GM18498 (cell line): Measurements from ENCODE around the gene SDK1.

Experiments used
- ATAC-seq: cut with Tn5 transposase; IDR thresholded peaks from one replicate; pipeline ENCODE4 v1.9.1; 2021; ENCODE audit warnings: mild to moderate bottlenecking, moderate library complexity; ENCODE audit not compliant: unreplicated experiment

The SDK1 gene

GRCh38 chr7:4026941-4027486 lies 726.0 kb downstream of the SDK1 start:
- ATAC-seq, result no peak

DNA sequence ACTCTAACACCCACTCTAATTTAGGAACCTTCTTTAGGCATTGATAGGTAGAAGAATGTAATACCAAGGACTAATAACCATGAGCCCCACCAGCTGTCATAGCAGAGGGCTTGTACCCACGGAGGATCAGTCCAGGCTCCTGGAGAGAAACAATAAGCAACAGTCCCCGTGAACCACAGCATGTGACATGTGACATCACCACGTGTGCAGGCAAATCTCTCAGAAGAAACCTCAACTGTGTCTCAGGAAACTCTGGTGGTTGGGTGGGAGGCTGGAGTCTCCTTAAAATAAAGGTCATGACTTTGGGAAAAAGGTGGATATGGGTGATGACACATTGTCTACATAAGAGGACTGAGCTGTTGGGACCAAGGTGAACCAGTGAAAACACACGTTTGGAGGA lies 727.2 kb downstream of the SDK1 start:
- no peak for ATAC-seq

- no peak for ATAC-seq
Measured at GRCh38 chr7:4029941-4030340, 728.9 kb downstream of the SDK1 start.

GRCh38 chr7:4030346-4030950 lies 729.4 kb downstream of the SDK1 start:
- ATAC-seq, result no peak

DNA sequence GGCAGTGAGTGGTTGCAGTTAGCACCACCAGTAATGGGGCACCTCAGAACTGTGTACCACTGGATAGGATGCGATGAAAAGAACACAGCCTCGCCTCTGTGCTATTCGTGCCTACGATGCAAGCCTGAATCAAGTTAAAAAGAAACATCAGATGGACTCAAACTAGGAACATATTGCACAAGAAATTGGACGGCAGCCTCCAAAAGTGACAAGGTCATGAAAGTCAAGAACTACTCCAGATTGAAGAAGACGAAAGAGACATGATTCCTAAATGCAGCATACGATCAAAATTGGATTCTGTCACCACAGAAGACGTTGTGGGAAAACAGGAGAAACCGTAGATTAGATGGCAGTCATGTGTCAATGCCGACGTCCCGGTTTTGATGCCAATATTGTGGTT lies 732.9 kb downstream of the SDK1 start:
- ATAC-seq, result no peak

DNA sequence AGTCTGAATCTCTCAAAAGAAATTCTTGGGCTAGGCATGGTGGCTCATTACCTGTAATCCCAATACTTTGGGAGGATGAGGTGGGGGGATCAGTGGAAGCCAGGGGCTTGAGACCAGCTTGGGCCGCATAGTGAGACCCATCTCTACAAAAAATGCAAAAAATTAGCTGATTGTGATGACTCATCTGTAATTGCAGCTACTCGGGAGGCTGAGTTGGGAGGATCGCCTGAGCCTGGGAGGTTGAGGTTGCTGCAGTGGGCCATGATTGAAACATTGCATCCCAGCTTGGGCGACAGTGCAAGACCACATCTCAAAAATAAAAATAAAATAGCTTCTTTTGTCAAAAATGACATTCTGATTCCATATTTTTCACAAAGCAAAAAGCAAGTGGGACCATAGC lies 736.3 kb downstream of the SDK1 start:
- ATAC-seq, result no peak

GRCh38 chr7:4037877-4038276 lies 736.8 kb downstream of the SDK1 start:
- no peak for ATAC-seq

- ATAC-seq, result no peak
Measured at GRCh38 chr7:4040109-4040928, 739.3 kb downstream of the SDK1 start.

DNA sequence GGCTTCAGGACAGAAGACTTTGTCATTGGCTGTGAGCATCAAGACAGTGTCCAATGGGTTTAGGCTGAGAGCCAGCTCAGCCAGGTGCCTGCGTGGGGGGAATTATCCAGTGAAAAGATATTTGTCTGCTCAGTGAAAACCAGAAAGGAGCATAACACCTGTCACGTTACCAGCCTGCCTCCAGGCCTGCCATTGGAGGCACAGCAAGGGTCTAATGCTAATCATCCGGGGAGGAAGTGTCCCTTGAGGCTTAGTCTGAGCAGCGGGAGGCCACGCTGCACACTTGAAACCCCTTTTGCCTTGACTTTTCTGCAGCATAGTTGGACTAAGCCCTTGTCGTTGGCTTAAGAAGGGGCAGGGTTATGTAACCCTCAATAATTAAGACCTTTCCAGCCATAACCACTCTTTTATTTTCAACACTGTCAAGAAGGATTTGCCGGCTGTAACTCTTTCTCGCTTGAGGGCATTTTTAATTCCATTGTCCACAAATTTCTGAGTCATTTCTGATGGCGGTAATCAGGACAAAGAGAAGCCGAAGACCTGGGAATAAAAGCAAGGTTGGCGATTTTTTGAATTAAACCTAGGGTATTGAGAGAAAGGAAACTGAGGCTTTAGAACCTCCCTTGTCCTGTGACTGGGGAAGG lies 741.5 kb downstream of the SDK1 start:
- no peak for ATAC-seq

DNA sequence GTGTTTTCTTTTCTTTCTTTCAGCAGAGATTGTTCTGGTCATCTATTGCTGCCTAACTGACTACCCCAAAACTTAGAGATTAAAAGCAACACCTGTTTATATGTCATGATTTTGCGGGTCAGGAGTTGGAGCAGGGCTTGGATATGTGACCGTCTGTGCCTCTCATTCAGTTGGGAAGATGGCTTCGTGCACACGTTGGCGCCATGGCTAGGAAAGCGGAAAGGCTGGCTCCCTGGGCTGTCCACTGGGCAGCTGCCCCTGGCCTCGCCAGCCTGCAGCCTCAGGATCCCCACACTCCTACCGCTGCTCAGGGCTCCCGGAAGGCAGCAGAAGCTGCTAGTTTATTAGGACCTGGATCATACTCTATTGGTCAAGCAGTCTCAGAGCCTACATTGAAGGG lies 742.9 kb downstream of the SDK1 start:
- ATAC-seq, result no peak

DNA sequence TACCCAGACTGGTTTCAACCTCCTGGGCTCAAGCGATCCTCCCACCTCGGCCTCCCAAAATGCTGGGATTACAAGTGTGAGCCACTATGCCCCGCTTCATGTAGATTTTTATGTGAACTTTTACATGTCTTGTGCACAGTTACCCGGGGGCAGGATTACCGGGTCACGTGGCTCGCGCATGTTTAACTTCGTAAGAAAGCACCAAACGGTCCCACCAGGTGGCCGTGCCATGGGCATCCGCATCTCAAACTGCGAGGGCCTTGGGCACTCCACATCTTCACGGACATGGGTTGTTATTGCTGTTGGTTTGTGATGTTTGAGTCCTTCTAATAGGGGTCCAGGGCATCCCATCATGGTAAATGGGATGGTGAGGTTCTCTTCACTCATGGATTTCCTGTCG lies 744.4 kb downstream of the SDK1 start:
- ATAC-seq, result no peak

DNA sequence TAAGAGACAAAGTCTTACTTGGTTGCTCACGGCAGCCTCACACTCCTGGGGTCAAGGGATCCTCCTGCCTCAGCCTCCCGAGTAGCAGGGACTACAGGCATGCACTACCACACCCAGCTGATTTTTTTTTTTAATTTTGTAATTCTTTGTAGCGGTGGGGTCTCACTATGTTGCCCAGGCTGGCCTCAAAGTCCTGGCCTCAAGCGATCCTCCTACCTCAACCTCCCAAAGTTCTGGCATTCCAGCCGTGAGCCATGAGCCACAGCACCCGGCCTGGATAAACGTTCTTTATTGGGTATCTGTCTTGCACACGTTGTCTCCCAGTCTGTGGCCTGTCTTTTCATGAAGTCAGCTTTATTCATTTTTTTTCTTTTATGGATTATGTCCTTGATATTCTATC lies 744.9 kb downstream of the SDK1 start:
- ATAC-seq, result no peak

- no peak for ATAC-seq
Measured at GRCh38 chr7:4048336-4048735, 747.3 kb downstream of the SDK1 start.

DNA sequence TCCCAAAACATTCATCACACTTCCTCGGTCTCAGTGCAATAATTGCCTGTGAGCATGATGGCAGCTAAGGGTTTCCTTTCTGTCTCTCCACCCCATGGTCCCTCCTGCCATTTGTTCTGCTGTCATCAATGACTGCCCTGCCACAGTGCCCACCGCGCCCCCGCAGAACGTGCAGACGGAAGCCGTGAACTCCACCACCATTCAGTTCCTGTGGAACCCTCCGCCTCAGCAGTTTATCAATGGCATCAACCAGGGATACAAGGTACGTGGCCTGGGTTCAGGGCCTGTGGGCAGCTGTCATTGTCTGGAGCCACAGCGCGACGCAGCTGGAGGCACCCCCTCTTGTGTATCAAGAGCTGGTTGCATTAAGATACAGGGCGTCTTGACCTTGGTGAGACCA lies 748.1 kb downstream of the SDK1 start:
- ATAC-seq, result no peak

GRCh38 chr7:4050126-4050660 lies 749.1 kb downstream of the SDK1 start:
- no peak for ATAC-seq

DNA sequence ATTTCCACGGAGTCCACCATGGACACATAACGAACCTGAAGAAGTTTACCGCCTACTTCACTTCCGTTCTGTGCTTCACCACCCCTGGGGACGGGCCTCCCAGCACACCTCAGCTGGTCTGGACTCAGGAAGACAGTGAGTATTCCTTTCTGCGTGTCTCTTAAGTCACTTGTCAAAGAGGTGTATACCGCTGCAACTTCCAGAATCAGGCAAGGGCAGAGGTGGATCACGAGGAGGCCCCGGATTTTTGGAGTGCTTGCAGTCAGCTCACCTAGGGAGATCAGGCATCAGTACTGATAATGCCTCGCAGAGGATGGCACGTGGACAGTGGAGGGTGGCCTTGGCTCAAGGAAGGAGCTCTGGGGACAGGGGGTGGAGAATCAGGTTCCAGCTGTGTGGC lies 750.6 kb downstream of the SDK1 start:
- ATAC-seq, result no peak

DNA sequence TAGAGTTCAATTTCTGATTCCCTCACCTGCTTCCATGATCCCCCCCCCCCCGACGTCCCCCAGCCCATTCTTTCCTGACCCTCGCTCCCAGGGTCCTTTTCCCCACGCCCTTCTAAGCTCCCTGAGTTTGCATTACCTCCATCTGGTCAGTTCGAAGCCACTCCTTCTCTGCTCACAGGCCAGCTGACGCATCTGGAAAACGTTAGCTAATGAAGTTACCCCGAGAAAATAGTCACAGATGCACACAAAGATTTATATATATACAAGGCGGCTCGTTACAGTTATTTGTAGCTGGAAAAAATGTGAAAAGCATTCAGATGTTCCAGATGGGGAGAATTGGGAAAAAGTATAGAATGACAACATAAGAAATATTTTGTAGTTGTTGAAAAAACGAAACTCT lies 751.1 kb downstream of the SDK1 start:
- no peak for ATAC-seq

DNA sequence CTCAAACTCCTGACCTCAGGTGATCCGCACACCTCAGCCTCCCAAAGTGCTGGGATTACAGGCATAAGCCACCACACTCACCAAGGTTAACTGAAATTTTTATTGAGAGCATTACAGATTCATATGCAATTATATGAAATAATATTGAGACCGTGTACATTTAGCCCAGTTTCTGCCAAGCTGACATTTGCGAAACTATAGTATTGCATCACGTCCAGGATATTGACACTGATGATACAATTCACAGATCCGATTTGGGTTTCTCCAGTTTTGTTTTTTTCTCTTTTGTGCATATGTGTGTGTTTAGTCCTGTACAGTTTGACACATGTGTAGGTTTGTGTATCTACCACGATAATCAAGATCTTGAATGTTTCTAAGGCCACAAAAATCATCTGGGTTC lies 753.1 kb downstream of the SDK1 start:
- ATAC-seq, result no peak

DNA sequence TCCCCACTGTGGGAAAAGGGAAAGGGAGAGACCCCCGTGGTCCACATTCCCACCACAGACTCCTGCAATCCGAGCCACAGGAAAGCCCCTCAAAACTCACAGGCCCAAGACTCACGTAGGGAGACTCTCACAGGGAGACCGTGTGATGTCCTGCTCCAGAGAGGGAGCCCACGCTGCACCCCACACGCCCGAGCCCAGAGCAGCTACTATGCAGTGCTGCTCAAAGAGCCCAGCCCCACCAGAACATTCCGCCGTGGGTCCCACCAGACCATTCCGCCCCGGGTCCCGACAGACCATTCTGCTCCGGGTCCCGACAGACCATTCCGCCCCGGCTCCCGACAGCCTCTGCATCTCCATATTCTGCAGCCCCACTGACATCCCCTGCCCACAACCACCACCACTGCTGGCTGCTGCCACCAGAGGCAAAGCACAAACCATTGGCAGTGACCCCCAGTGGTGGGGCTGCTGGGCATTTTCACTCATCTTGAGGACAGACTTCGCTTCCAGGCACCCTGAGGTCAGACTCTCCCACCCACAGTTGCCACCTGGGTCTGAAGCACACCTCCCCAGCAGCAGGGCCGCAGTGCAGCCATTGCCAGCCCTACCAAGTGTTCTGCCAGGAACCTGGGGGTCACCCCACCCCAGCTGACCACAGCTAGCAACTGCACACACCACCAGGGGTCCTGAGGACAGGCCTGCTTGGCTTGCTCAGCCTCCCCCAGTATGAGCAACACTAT lies 755.7 kb downstream of the SDK1 start:
- ATAC-seq, result no peak

DNA sequence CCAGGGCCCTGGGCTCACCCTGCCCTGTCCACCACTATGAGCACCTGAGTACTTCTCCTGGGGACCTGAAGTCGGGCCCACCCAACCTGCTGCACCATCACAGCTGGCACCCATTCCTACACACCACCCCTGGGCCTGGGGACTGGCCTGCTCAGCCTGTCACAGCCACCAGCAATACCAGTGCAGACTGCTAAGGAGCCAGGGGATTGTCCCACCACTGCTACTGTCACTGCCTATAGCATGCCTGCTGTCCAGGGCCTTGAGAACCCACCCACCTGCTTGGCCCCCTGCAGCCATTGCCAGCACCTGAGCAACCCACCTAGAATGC lies 756.2 kb downstream of the SDK1 start:
- no peak for ATAC-seq

- ATAC-seq, result no peak
Measured at GRCh38 chr7:4058158-4058557, 757.1 kb downstream of the SDK1 start.
